Left ventricle myocardium inferior (tissue), 1 donor: Measurements from ENCODE around the gene KCND3. TPM values are rescaled to one million over a fixed set of nuclear protein-coding genes. Genes with fewer than 3 reads are reported as not detected.

Experiments
- DNase-seq: peaks from one replicate; pipeline ENCODE4 v3.0.0-alpha.2; 2020
- H3K27ac ChIP-seq: fragments of 200-600 bp; replicated peaks from 2 replicates; pipeline ENCODE4 v1.8.0; 2021
- H3K27me3 ChIP-seq: fragments of 200-600 bp; 2 replicates; pipeline ENCODE4 v1.8.0; 2021; ENCODE audit warnings: low read depth
- H3K36me3 ChIP-seq: fragments of 200-600 bp; 2 replicates; pipeline ENCODE4 v1.8.0; 2021
- H3K4me1 ChIP-seq: fragments of 200-600 bp; 2 replicates; pipeline ENCODE4 v1.8.0; 2021
- H3K4me3 ChIP-seq: fragments of 200-600 bp; 2 replicates; pipeline ENCODE4 v1.8.0; 2021; ENCODE audit warnings: mild to moderate bottlenecking, moderate library complexity
- H3K9me3 ChIP-seq: fragments of 200-600 bp; replicated peaks from 2 replicates; pipeline ENCODE4 v1.8.0; 2021
- CTCF ChIP-seq: fragments of 200-600 bp; IDR thresholded peaks from 2 replicates; pipeline ENCODE4 v1.8.0; 2021; ENCODE audit warnings: antibody characterized with exemption, mild to moderate bottlenecking, borderline replicate concordance
- intact Hi-C: fragments of 100-400 bp; cut with micrococcal nuclease; formaldehyde crosslinking; loops from one replicate; pipeline ENCODE4 v1.11.0; 2022
- total RNA-seq: library from RNA; stranded (reverse); fragmentation: NEBNext Ultra II Directional; extraction: Animal tissue kit (Norgen Biotek cat#: 25700); gene quantifications from one replicate; pipeline ENCODE4 v1.2.1, GENCODE V29; 2021
- donor health status: DM: no; HTN: yes; CAD: no; lungs with severe emphysema.

KCND3 gene
- total RNA-seq, 1 donor from 2014 or later: 19.2 TPM

GRCh38 chr1:111850109-111850508 lies 139.4 kb downstream of the KCND3 start:
- no peak for TF ChIP-seq CTCF
- Histone ChIP-seq H3K27ac (peak overlapping the region; percentile 74), H3K36me3 (no peaks in the 10 kb centered on the region), H3K4me1 (peaks cover 86% of the 10 kb centered on the region), H3K9me3 (no peaks in the 10 kb centered on the region), H3K4me3 (no peak overlapping the region), H3K27me3 (peaks cover 3% of the 10 kb centered on the region)
- no peak for DNase-seq
- intact Hi-C loops: no loop called here

GRCh38 chr1:111848852-111849545 lies 140.5 kb downstream of the KCND3 start:
- H3K4me3 ChIP-seq: no peak overlapping the region
- H3K27ac ChIP-seq: peak overlapping the region; percentile 74
- no peaks in the 10 kb centered on the region for H3K9me3 ChIP-seq
- no peak for TF ChIP-seq CTCF
- DNase-seq: no peak
- no peaks in the 10 kb centered on the region for H3K36me3 ChIP-seq
- H3K4me1 ChIP-seq: peaks cover 91% of the 10 kb centered on the region
- intact Hi-C loops: no loop called here
- peaks cover 3% of the 10 kb centered on the region for H3K27me3 ChIP-seq

GRCh38 chr1:111847466-111847865 lies 142.0 kb downstream of the KCND3 start:
- peak overlapping the region; percentile 81 for H3K27ac ChIP-seq

GRCh38 chr1:111846842-111847241 lies 142.6 kb downstream of the KCND3 start:
- peaks cover 94% of the 10 kb centered on the region for H3K4me1 ChIP-seq
- DNase-seq: no peak
- peaks cover 3% of the 10 kb centered on the region for H3K27me3 ChIP-seq
- no peak for TF ChIP-seq CTCF
- H3K27ac ChIP-seq: peak overlapping the region; percentile 81
- no peaks in the 10 kb centered on the region for H3K36me3 ChIP-seq
- no peak overlapping the region for H3K4me3 ChIP-seq
- intact Hi-C loops: no loop called here
- no peaks in the 10 kb centered on the region for H3K9me3 ChIP-seq

More at GRCh38 chr1:111847466-111847865, 142.0 kb downstream of the KCND3 start:
- DNase-seq: no peak
- no peak overlapping the region for H3K4me3 ChIP-seq
- H3K27me3 ChIP-seq: peaks cover 3% of the 10 kb centered on the region
- no peak for TF ChIP-seq CTCF
- H3K9me3 ChIP-seq: no peaks in the 10 kb centered on the region
- intact Hi-C loops: no loop called here
- H3K36me3 ChIP-seq: no peaks in the 10 kb centered on the region
- H3K4me1 ChIP-seq: peaks cover 97% of the 10 kb centered on the region

GRCh38 chr1:111843177-111843576 lies 146.3 kb downstream of the KCND3 start:
- peaks cover 62% of the 10 kb centered on the region for H3K4me1 ChIP-seq
- no peaks in the 10 kb centered on the region for H3K9me3 ChIP-seq
- no peak for TF ChIP-seq CTCF
- no peaks in the 10 kb centered on the region for H3K36me3 ChIP-seq
- no peaks in the 10 kb centered on the region for H3K27me3 ChIP-seq
- no peak overlapping the region for H3K4me3 ChIP-seq
- intact Hi-C loops: no loop called here
- H3K27ac ChIP-seq: no peak overlapping the region
- no peak for DNase-seq
